Measurements from ENCODE around the gene LRRC55. TPM values are rescaled to one million over a fixed set of nuclear protein-coding genes. Genes with fewer than 3 reads are reported as not detected.

LRRC55 gene
- total RNA-seq, 1 donor from 2014 or later = not detected

DNA sequence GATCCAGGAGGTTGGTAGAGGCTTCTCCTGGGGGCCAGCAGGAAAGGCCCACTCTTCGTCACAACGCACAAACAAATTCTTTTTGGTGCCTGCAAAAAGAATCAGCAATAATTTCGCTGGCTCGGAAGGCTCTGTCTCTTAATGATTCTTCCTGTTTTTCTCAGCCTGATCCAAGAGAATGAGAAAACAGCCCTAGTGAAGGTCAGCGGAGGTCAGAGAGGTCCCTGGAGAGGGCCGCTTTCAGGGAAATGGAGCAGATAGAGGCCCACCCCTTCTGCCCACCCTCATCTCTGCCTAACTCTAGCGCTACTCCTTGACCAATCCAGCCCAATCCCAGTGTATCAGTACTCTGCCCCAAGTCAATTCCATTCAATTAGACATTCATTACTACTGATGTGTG is 19.2 kb downstream of the LRRC55 start:
- H3K36me3 ChIP-seq = no peaks in the 10 kb centered on the region
- H3K27ac ChIP-seq = no peak overlapping the region
- intact Hi-C loops (cut with DNase I) = no loop called here
- no peaks in the 10 kb centered on the region for H3K4me1 ChIP-seq
- H3K9me3 ChIP-seq = no peaks in the 10 kb centered on the region
- H3K4me3 ChIP-seq = no peak overlapping the region
- H3K27me3 ChIP-seq = no peaks in the 10 kb centered on the region
- no peak for DNase-seq (ENCODE audit: low spot score in 2 of 2)
- TF ChIP-seq, protein P1, sequence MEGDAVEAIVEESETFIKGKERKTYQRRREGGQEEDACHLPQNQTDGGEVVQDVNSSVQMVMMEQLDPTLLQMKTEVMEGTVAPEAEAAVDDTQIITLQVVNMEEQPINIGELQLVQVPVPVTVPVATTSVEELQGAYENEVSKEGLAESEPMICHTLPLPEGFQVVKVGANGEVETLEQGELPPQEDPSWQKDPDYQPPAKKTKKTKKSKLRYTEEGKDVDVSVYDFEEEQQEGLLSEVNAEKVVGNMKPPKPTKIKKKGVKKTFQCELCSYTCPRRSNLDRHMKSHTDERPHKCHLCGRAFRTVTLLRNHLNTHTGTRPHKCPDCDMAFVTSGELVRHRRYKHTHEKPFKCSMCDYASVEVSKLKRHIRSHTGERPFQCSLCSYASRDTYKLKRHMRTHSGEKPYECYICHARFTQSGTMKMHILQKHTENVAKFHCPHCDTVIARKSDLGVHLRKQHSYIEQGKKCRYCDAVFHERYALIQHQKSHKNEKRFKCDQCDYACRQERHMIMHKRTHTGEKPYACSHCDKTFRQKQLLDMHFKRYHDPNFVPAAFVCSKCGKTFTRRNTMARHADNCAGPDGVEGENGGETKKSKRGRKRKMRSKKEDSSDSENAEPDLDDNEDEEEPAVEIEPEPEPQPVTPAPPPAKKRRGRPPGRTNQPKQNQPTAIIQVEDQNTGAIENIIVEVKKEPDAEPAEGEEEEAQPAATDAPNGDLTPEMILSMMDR (IDR thresholded peaks at IDR 0.05) = no peak

DNA sequence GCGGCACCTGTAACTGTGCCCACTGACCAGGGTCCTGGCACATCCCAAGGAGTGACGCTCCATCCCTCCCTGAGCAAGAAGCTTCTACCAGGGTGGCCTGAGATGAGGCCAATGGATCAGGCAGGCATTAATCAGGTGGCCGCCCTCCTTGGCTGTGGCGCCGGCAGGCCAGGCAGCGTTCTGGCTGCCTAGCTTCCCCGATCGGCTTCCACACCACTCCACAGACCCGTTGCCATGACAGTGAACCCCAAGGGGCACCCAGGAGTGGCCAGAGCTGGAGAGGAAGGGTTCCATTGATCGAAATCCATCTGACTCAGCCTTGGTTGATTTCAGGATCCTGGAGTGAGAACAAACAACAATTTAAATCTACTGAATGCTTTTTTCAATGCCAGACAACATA is 20.5 kb downstream of the LRRC55 start:
- intact Hi-C loops (cut with DNase I) = no loop called here
- H3K4me3 ChIP-seq = no peak overlapping the region
- no peaks in the 10 kb centered on the region for H3K4me1 ChIP-seq
- H3K36me3 ChIP-seq = no peaks in the 10 kb centered on the region
- no peaks in the 10 kb centered on the region for H3K9me3 ChIP-seq
- H3K27me3 ChIP-seq = no peaks in the 10 kb centered on the region
- no peak for DNase-seq (ENCODE audit: low spot score in 2 of 2)
- no peak overlapping the region for H3K27ac ChIP-seq
- TF ChIP-seq, protein P1 (IDR thresholded peaks at IDR 0.05) = no peak

DNA sequence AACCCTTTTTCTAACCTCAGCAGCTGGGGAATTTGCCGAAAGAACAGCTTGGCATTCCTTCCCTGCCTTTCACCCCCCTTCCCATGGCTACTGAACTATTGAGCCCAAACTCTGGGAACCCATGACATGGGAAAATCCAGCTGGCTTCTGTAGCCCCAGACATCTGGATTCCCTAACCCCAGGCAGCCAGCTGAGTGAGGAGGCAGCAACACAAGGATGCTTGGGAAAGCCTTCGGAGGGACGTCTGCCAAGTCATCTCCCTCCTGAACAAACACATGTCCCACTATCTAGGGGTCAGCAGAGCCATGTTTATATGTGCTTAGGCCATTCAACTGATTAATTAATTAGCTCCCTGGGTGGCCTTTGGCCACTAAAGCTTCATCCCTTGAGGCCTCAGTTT is 21.6 kb downstream of the LRRC55 start:
- H3K4me1 ChIP-seq = no peaks in the 10 kb centered on the region
- no peak for DNase-seq (ENCODE audit: low spot score in 2 of 2)
- no peak overlapping the region for H3K4me3 ChIP-seq
- H3K36me3 ChIP-seq = no peaks in the 10 kb centered on the region
- no peak overlapping the region for H3K27ac ChIP-seq
- intact Hi-C loops (cut with DNase I) = no loop called here
- TF ChIP-seq, protein P1 (IDR thresholded peaks at IDR 0.05) = no peak
- H3K9me3 ChIP-seq = no peaks in the 10 kb centered on the region
- H3K27me3 ChIP-seq = no peaks in the 10 kb centered on the region

DNA sequence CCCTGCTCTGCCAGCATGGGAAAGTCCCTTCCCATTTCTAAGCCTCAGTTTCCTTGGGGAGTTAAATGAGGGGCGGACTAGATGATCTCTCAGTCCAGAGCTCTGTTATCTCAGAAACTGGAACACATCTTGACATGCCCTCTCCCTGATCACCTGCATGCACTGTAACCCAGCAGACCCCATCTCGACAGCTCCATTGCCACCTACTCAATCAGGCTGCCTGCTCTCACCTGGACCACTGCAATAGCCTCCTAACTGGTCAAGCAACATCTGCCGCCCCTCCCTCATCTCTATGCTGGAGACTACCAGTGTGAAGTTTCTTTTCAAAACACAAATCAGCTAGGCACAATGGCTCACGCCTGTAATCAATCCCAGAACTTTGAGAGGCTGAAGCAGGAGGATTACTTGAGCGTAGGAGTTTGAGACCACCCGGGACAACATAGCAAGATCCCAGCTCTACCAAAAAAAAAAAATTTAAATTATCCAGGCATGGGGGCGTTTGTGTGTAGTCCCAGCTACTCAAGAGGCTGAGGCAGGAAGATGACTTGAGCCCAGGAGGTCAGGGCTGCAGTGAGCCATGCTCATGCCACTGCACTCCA is 22.2 kb downstream of the LRRC55 start:
- H3K27me3 ChIP-seq = no peaks in the 10 kb centered on the region
- no peaks in the 10 kb centered on the region for H3K9me3 ChIP-seq
- TF ChIP-seq, protein P1 (IDR thresholded peaks at IDR 0.05) = no peak
- DNase-seq (ENCODE audit: low spot score in 2 of 2) = no peak
- no peaks in the 10 kb centered on the region for H3K36me3 ChIP-seq
- H3K4me3 ChIP-seq = no peak overlapping the region
- intact Hi-C loops (cut with DNase I) = no loop called here
- H3K4me1 ChIP-seq = no peaks in the 10 kb centered on the region
- H3K27ac ChIP-seq = no peak overlapping the region

DNA sequence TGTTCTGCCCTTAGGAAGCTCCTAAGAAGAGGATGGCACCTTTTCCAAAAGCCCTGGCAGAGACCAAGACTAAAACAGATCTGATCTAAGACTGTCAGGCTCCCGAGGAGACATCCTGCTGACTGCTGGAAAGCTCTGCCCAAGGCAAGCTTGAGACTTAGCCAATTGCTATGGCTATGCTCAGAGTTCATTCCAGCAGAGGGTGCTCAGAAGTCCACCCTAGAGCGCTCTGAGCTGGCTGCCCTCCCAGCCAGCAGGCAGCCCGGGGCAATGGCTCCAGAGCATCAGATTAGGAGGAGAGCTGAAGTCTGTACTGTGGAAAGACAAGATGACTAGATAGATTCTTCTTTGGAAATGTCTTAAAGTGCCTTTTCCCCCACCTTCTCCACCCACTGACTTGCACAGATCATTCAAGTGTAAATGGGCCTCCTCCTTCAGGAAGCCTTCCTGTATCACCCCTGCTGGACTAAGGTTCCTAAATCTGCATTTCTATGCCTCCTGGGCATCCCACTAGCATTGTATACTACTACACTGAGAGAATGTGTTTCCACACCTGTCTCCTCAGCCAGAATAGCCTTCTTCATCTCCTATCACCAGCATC is 23.4 kb downstream of the LRRC55 start:
- no peak overlapping the region for H3K4me3 ChIP-seq
- H3K27me3 ChIP-seq = no peaks in the 10 kb centered on the region
- TF ChIP-seq, protein P1 (IDR thresholded peaks at IDR 0.05) = no peak
- intact Hi-C loops (cut with DNase I) = no loop called here
- DNase-seq (ENCODE audit: low spot score in 2 of 2) = no peak
- no peaks in the 10 kb centered on the region for H3K36me3 ChIP-seq
- no peaks in the 10 kb centered on the region for H3K4me1 ChIP-seq
- H3K27ac ChIP-seq = no peak overlapping the region
- H3K9me3 ChIP-seq = no peaks in the 10 kb centered on the region
